Esophagus muscularis mucosa (tissue), 4 donors: Measurements from ENCODE around the gene PAX5.

Source experiments
- EP300 ChIP-seq: sonication (generic); formaldehyde crosslinking; IDR thresholded peaks from one replicate; pipeline ENCODE4 v1.6.1; 2017; ENCODE audit warnings: antibody characterized with exemption
- POLR2A ChIP-seq: fragments of 450-650 bp; IDR thresholded peaks from one replicate; pipeline ENCODE4 v1.6.1; 2017; ENCODE audit warnings: antibody characterized with exemption, moderate library complexity, mild to moderate bottlenecking, low read depth
- POLR2AphosphoS5 ChIP-seq, 2 donors: sonication (generic); formaldehyde crosslinking; IDR thresholded peaks; one replicate each; pipeline ENCODE4 v1.6.1; 2017; ENCODE audit warnings: antibody characterized with exemption in 2 of 2
- TF ChIP-seq, protein P1 (sequence below), 3 experiments: fragments of 200-600 bp in 2 of 3; fragments of 450-650 bp in 1 of 3; sonication (generic) in 2 of 3; IDR thresholded peaks; one replicate each; pipeline ENCODE4 v1.5.1; 2017 to 2019; ENCODE audit warnings: antibody characterized with exemption in 3 of 3, mild to moderate bottlenecking in 2 of 3, moderate library complexity in 1 of 3

- TF ChIP-seq, protein P1, sequence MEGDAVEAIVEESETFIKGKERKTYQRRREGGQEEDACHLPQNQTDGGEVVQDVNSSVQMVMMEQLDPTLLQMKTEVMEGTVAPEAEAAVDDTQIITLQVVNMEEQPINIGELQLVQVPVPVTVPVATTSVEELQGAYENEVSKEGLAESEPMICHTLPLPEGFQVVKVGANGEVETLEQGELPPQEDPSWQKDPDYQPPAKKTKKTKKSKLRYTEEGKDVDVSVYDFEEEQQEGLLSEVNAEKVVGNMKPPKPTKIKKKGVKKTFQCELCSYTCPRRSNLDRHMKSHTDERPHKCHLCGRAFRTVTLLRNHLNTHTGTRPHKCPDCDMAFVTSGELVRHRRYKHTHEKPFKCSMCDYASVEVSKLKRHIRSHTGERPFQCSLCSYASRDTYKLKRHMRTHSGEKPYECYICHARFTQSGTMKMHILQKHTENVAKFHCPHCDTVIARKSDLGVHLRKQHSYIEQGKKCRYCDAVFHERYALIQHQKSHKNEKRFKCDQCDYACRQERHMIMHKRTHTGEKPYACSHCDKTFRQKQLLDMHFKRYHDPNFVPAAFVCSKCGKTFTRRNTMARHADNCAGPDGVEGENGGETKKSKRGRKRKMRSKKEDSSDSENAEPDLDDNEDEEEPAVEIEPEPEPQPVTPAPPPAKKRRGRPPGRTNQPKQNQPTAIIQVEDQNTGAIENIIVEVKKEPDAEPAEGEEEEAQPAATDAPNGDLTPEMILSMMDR (IDR thresholded peaks at IDR 0.05), result no peak
- TF ChIP-seq POLR2A, result no peak
- TF ChIP-seq POLR2AphosphoS5 (IDR thresholded peaks at IDR 0.05), result no peak
- TF ChIP-seq EP300, result no peak
Observed at GRCh38 chr9:36966371-36967097, 67.5 kb downstream of the PAX5 start.
